ENCODE data around the gene GRIN2A. TPM values are rescaled to one million over a fixed set of nuclear protein-coding genes. Genes with fewer than 3 reads are reported as not detected.

The GRIN2A gene
- total RNA-seq, 4 donors from 2014 or later: 0.32 to 3.6 (median 2.0) TPM

DNA sequence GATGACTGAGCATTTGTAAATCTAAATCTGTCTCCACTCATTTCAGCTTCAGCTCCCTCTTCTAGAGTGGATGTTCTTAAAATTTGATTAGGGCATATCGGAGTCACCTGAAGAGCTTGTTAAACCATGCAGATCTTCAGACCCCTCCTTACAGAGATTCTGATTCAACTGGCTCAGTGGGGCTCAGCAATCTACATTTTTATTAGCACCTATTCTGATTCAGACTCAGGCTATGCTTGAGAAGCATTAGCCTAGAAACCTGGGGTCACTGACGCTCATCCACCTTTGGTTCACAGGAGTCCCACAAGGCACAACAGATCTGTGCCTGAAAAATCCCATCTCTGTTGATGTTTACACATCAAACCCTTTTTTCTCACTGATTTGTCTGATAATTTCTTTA is 365.6 kb downstream of the GRIN2A start:
- TF ChIP-seq POLR2AphosphoS5 (IDR thresholded peaks at IDR 0.05) (no peak), POLR2A (IDR thresholded peaks at IDR 0.05; ENCODE audit: low read depth) (no peak), EP300 (IDR thresholded peaks at IDR 0.05) (no peak)
- TF ChIP-seq, protein P1, sequence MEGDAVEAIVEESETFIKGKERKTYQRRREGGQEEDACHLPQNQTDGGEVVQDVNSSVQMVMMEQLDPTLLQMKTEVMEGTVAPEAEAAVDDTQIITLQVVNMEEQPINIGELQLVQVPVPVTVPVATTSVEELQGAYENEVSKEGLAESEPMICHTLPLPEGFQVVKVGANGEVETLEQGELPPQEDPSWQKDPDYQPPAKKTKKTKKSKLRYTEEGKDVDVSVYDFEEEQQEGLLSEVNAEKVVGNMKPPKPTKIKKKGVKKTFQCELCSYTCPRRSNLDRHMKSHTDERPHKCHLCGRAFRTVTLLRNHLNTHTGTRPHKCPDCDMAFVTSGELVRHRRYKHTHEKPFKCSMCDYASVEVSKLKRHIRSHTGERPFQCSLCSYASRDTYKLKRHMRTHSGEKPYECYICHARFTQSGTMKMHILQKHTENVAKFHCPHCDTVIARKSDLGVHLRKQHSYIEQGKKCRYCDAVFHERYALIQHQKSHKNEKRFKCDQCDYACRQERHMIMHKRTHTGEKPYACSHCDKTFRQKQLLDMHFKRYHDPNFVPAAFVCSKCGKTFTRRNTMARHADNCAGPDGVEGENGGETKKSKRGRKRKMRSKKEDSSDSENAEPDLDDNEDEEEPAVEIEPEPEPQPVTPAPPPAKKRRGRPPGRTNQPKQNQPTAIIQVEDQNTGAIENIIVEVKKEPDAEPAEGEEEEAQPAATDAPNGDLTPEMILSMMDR (IDR thresholded peaks at IDR 0.05): no peak
- Histone ChIP-seq H3K4me1 (no peaks in the 10 kb centered on the region), H3K27ac (replicated peaks in 1 of 4) (no peak overlapping the region), H3K4me3 (no peak overlapping the region), H3K27me3 (no peaks in the 10 kb centered on the region), H3K9me3 (no peaks in the 10 kb centered on the region), H3K36me3 (no peaks in the 10 kb centered on the region)
- 79% methylated on average over 2 of the region's 2 CpGs for WGBS
- DNase-seq (ENCODE audit: extremely low spot score): peak; percentile 47
- intact Hi-C loops (cut with DNase I): no loop called here

GRCh38 chr16:9813665-9814064 is 368.6 kb downstream of the GRIN2A start:
- no peak for DNase-seq (ENCODE audit: extremely low spot score)
- Histone ChIP-seq H3K27me3 (no peaks in the 10 kb centered on the region), H3K9me3 (no peaks in the 10 kb centered on the region), H3K27ac (replicated peaks in 1 of 4) (no peak overlapping the region), H3K4me1 (no peaks in the 10 kb centered on the region), H3K4me3 (no peak overlapping the region), H3K36me3 (peaks cover 0 to 3% (median 0%) of the 10 kb centered on the region in 4 donors)
- intact Hi-C loops (cut with DNase I): no loop called here
- TF ChIP-seq POLR2A (IDR thresholded peaks at IDR 0.05; ENCODE audit: low read depth) (no peak), EP300 (IDR thresholded peaks at IDR 0.05) (no peak), POLR2AphosphoS5 (IDR thresholded peaks at IDR 0.05) (no peak)
- TF ChIP-seq, protein P1 (IDR thresholded peaks at IDR 0.05): no peak
- WGBS: 92% methylated on average over 4 of the region's 4 CpGs

- WGBS: 89% methylated on average over 5 of the region's 5 CpGs
Measured at GRCh38 chr16:9808210-9808609, 374.0 kb downstream of the GRIN2A start.

DNA sequence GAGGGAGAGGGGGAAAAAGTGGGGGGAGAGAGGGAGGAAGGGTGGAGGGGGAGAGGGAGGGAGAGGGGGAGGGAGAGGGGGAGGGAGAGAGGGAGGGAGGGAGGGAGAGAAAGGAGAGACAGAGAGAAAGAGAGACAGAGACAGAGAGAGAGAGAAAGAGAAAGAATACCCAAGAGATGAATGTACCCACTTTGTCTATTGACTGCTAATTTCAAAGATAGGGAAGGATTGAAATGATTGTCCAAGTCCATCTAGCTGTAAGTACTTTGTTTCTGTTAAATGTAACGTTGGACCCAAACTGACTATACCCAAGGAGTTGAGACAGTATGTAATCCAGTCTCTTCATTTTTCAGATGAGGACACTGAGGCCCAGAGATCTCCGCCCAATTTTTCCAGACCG is 374.9 kb downstream of the GRIN2A start:
- TF ChIP-seq POLR2AphosphoS5 (IDR thresholded peaks at IDR 0.05) (no peak), EP300 (IDR thresholded peaks at IDR 0.05) (no peak), POLR2A (IDR thresholded peaks at IDR 0.05; ENCODE audit: low read depth) (no peak)
- TF ChIP-seq, protein P1 (IDR thresholded peaks at IDR 0.05): no peak
- WGBS: 89% methylated on average over 3 of the region's 3 CpGs
- no peaks in the 10 kb centered on the region for H3K4me1 ChIP-seq
- H3K4me3 ChIP-seq: no peak overlapping the region
- no peak overlapping the region for H3K27ac ChIP-seq (replicated peaks in 1 of 4)
- H3K9me3 ChIP-seq: no peaks in the 10 kb centered on the region
- peaks cover 0 to 3% (median 0%) of the 10 kb centered on the region in 4 donors for H3K36me3 ChIP-seq
- H3K27me3 ChIP-seq: no peaks in the 10 kb centered on the region
- intact Hi-C loops (cut with DNase I): no loop called here
- DNase-seq (ENCODE audit: extremely low spot score): no peak

More at GRCh38 chr16:9808210-9808609, 374.0 kb downstream of the GRIN2A start:
- Histone ChIP-seq H3K9me3 (no peaks in the 10 kb centered on the region), H3K27me3 (no peaks in the 10 kb centered on the region), H3K36me3 (peaks cover 0 to 3% (median 0%) of the 10 kb centered on the region in 4 donors), H3K4me1 (no peaks in the 10 kb centered on the region), H3K27ac (replicated peaks in 1 of 4) (no peak overlapping the region), H3K4me3 (no peak overlapping the region)
- intact Hi-C loops (cut with DNase I): no loop called here
- DNase-seq (ENCODE audit: extremely low spot score): no peak
- TF ChIP-seq, protein P1 (IDR thresholded peaks at IDR 0.05): no peak
- TF ChIP-seq POLR2A (IDR thresholded peaks at IDR 0.05; ENCODE audit: low read depth) (no peak), EP300 (IDR thresholded peaks at IDR 0.05) (no peak), POLR2AphosphoS5 (IDR thresholded peaks at IDR 0.05) (no peak)

GRCh38 chr16:9805109-9805508 is 377.1 kb downstream of the GRIN2A start:
- Histone ChIP-seq H3K27ac (replicated peaks in 1 of 4) (no peak overlapping the region), H3K9me3 (no peaks in the 10 kb centered on the region), H3K36me3 (no peaks in the 10 kb centered on the region), H3K4me1 (no peaks in the 10 kb centered on the region), H3K4me3 (no peak overlapping the region), H3K27me3 (no peaks in the 10 kb centered on the region)
- DNase-seq (ENCODE audit: extremely low spot score): no peak
- intact Hi-C loops (cut with DNase I): no loop called here
- TF ChIP-seq, protein P1 (IDR thresholded peaks at IDR 0.05): no peak
- TF ChIP-seq EP300 (IDR thresholded peaks at IDR 0.05): no peak
- no peak for TF ChIP-seq POLR2AphosphoS5 (IDR thresholded peaks at IDR 0.05)
- TF ChIP-seq POLR2A (IDR thresholded peaks at IDR 0.05; ENCODE audit: low read depth): no peak
- 76% methylated on average over 2 of the region's 2 CpGs for WGBS
